Activated naive CD8-positive, alpha-beta T cell treated with anti-CD3 and anti-CD28 coated beads, Interleukin-2, amount 50 U/mL, for 24 hours (primary cell): ENCODE results near the gene TNFRSF6B.

Experiments used
- ATAC-seq: fragments of 150-1000 bp; cut with Tn5 transposase; one replicate; pipeline ENCODE4 v1.10.0; 2021
- DNase-seq: peaks from one replicate; pipeline ENCODE4 v3.0.0; 2021
- H3K27ac Mint-ChIP-seq: one replicate; pipeline ENCODE4 v1.8.0; 2021; ENCODE audit warnings: mild to moderate bottlenecking, mixed read lengths
- H3K27me3 Mint-ChIP-seq: one replicate; pipeline ENCODE4 v1.8.0; 2021; ENCODE audit warnings: mixed read lengths
- H3K36me3 Mint-ChIP-seq: one replicate; pipeline ENCODE4 v1.8.0; 2021; ENCODE audit warnings: low read depth, mixed read lengths
- H3K4me1 Mint-ChIP-seq: one replicate; pipeline ENCODE4 v1.8.0; 2021; ENCODE audit warnings: mixed read lengths
- H3K4me3 Mint-ChIP-seq: one replicate; pipeline ENCODE4 v1.8.0; 2021; ENCODE audit warnings: mild to moderate bottlenecking, moderate library complexity, mixed read lengths
- H3K9me3 Mint-ChIP-seq: one replicate; pipeline ENCODE4 v1.8.0; 2021; ENCODE audit warnings: mixed read lengths

Gene TNFRSF6B

GRCh38 chr20:63672666-63673065, 23.8 kb upstream of the TNFRSF6B start:
- peaks cover 20% of the 10 kb centered on the region for H3K36me3 Mint-ChIP-seq
- no peaks in the 10 kb centered on the region for H3K9me3 Mint-ChIP-seq
- no peaks in the 10 kb centered on the region for H3K27me3 Mint-ChIP-seq
- H3K4me1 Mint-ChIP-seq: no peaks in the 10 kb centered on the region
- H3K4me3 Mint-ChIP-seq: no peak overlapping the region
- ATAC-seq: no peak
- no peak overlapping the region for H3K27ac Mint-ChIP-seq
- no peak for DNase-seq

GRCh38 chr20:63673951-63674350, 22.5 kb upstream of the TNFRSF6B start:
- Mint-ChIP-seq H3K9me3 (no peaks in the 10 kb centered on the region), H3K27me3 (no peaks in the 10 kb centered on the region), H3K27ac (no peak overlapping the region), H3K4me1 (no peaks in the 10 kb centered on the region), H3K36me3 (peaks cover 21% of the 10 kb centered on the region), H3K4me3 (no peak overlapping the region)
- DNase-seq (no peak), ATAC-seq (peak; percentile 20)

- Mint-ChIP-seq H3K27me3 (no peaks in the 10 kb centered on the region), H3K9me3 (no peaks in the 10 kb centered on the region), H3K4me1 (no peaks in the 10 kb centered on the region), H3K4me3 (no peak overlapping the region), H3K36me3 (peaks cover 13% of the 10 kb centered on the region), H3K27ac (no peak overlapping the region)
- ATAC-seq (no peak), DNase-seq (no peak)
Observed at GRCh38 chr20:63675681-63676368, 20.6 kb upstream of the TNFRSF6B start.

- Mint-ChIP-seq H3K27ac (no peak overlapping the region), H3K4me3 (no peak overlapping the region), H3K27me3 (no peaks in the 10 kb centered on the region), H3K9me3 (no peaks in the 10 kb centered on the region), H3K4me1 (peaks cover 2% of the 10 kb centered on the region), H3K36me3 (peaks cover 11% of the 10 kb centered on the region)
- no peak for ATAC-seq
- no peak for DNase-seq
Observed at GRCh38 chr20:63678071-63678470, 18.4 kb upstream of the TNFRSF6B start.

GRCh38 chr20:63678667-63679465, 17.6 kb upstream of the TNFRSF6B start:
- no peak for ATAC-seq
- Mint-ChIP-seq H3K4me1 (peaks cover 2% of the 10 kb centered on the region), H3K9me3 (no peaks in the 10 kb centered on the region), H3K27me3 (no peaks in the 10 kb centered on the region), H3K36me3 (peaks cover 9% of the 10 kb centered on the region), H3K4me3 (no peak overlapping the region), H3K27ac (no peak overlapping the region)
- DNase-seq: no peak

- no peak overlapping the region for H3K4me3 Mint-ChIP-seq
- no peaks in the 10 kb centered on the region for H3K27me3 Mint-ChIP-seq
- DNase-seq (no peak), ATAC-seq (no peak)
- peaks cover 8% of the 10 kb centered on the region for H3K36me3 Mint-ChIP-seq
- H3K9me3 Mint-ChIP-seq: no peaks in the 10 kb centered on the region
- no peak overlapping the region for H3K27ac Mint-ChIP-seq
- peaks cover 5% of the 10 kb centered on the region for H3K4me1 Mint-ChIP-seq
Observed at GRCh38 chr20:63679799-63680305, 16.6 kb upstream of the TNFRSF6B start.

- DNase-seq (no peak), ATAC-seq (no peak)
- Mint-ChIP-seq H3K36me3 (peaks cover 8% of the 10 kb centered on the region), H3K4me1 (peaks cover 5% of the 10 kb centered on the region), H3K9me3 (no peaks in the 10 kb centered on the region), H3K27me3 (no peaks in the 10 kb centered on the region), H3K4me3 (no peak overlapping the region), H3K27ac (no peak overlapping the region)
Observed at GRCh38 chr20:63680427-63680826, 16.0 kb upstream of the TNFRSF6B start.

GRCh38 chr20:63680857-63681608, 15.4 kb upstream of the TNFRSF6B start:
- H3K4me3 Mint-ChIP-seq: no peak overlapping the region
- H3K27ac Mint-ChIP-seq: no peak overlapping the region
- H3K9me3 Mint-ChIP-seq: no peaks in the 10 kb centered on the region
- DNase-seq (no peak), ATAC-seq (no peak)
- H3K36me3 Mint-ChIP-seq: peaks cover 8% of the 10 kb centered on the region
- H3K27me3 Mint-ChIP-seq: no peaks in the 10 kb centered on the region
- H3K4me1 Mint-ChIP-seq: peaks cover 5% of the 10 kb centered on the region

GRCh38 chr20:63681609-63682142, 14.8 kb upstream of the TNFRSF6B start:
- Mint-ChIP-seq H3K36me3 (peaks cover 8% of the 10 kb centered on the region), H3K4me1 (peaks cover 8% of the 10 kb centered on the region), H3K27me3 (no peaks in the 10 kb centered on the region), H3K4me3 (no peak overlapping the region), H3K27ac (no peak overlapping the region), H3K9me3 (no peaks in the 10 kb centered on the region)
- ATAC-seq: no peak
- DNase-seq: no peak

- Mint-ChIP-seq H3K36me3 (peaks cover 6% of the 10 kb centered on the region), H3K4me1 (peaks cover 13% of the 10 kb centered on the region), H3K27me3 (no peaks in the 10 kb centered on the region), H3K27ac (no peak overlapping the region), H3K4me3 (no peak overlapping the region), H3K9me3 (no peaks in the 10 kb centered on the region)
- DNase-seq (no peak), ATAC-seq (peak; percentile 45)
Observed at GRCh38 chr20:63682384-63683139, 13.9 kb upstream of the TNFRSF6B start.

GRCh38 chr20:63685269-63686026, 11.0 kb upstream of the TNFRSF6B start:
- no peak overlapping the region for H3K27ac Mint-ChIP-seq
- no peak for ATAC-seq
- H3K9me3 Mint-ChIP-seq: no peaks in the 10 kb centered on the region

GRCh38 chr20:63686094-63686491, 10.4 kb upstream of the TNFRSF6B start:
- ATAC-seq: no peak
- no peaks in the 10 kb centered on the region for H3K9me3 Mint-ChIP-seq
- no peaks in the 10 kb centered on the region for H3K36me3 Mint-ChIP-seq
- H3K4me1 Mint-ChIP-seq: peaks cover 13% of the 10 kb centered on the region
- no peak overlapping the region for H3K27ac Mint-ChIP-seq
- no peaks in the 10 kb centered on the region for H3K27me3 Mint-ChIP-seq
- H3K4me3 Mint-ChIP-seq: no peak overlapping the region
- no peak for DNase-seq

More at GRCh38 chr20:63685269-63686026, 11.0 kb upstream of the TNFRSF6B start:
- no peaks in the 10 kb centered on the region for H3K36me3 Mint-ChIP-seq
- H3K4me3 Mint-ChIP-seq: no peak overlapping the region
- H3K4me1 Mint-ChIP-seq: peaks cover 13% of the 10 kb centered on the region
- no peaks in the 10 kb centered on the region for H3K27me3 Mint-ChIP-seq
- DNase-seq: no peak

- ATAC-seq (peak; percentile 50), DNase-seq (peak; percentile 49)
- Mint-ChIP-seq H3K9me3 (no peaks in the 10 kb centered on the region), H3K27ac (no peak overlapping the region), H3K36me3 (peaks cover 2% of the 10 kb centered on the region), H3K27me3 (no peaks in the 10 kb centered on the region), H3K4me1 (peaks cover 13% of the 10 kb centered on the region), H3K4me3 (no peak overlapping the region)
Observed at GRCh38 chr20:63686492-63687321, 9.7 kb upstream of the TNFRSF6B start.
